MG63 (cell line): ENCODE data around the gene FGB. TPM values are rescaled to one million over a fixed set of nuclear protein-coding genes. Genes with fewer than 3 reads are reported as not detected.

Source experiments
- DNase-seq: peaks from one replicate; pipeline ENCODE4 v3.0.0-alpha.2; 2020
- H3K27me3 ChIP-seq: fragments of 250-450 bp; sonication (Bioruptor Pico); 2 replicates; pipeline ENCODE4 v1.5.1; 2020; ENCODE audit warnings: mild to moderate bottlenecking, moderate library complexity
- H3K36me3 ChIP-seq: fragments of 250-450 bp; sonication (Bioruptor Pico); 2 replicates; pipeline ENCODE4 v1.5.1; 2020; ENCODE audit warnings: mild to moderate bottlenecking, moderate library complexity
- H3K4me3 ChIP-seq: fragments of 250-450 bp; sonication (Bioruptor Pico); 2 replicates; pipeline ENCODE4 v1.5.1; 2020; ENCODE audit warnings: mild to moderate bottlenecking, moderate library complexity
- H3K9me3 ChIP-seq: fragments of 250-450 bp; sonication (Bioruptor Pico); 2 replicates; pipeline ENCODE4 v1.5.1; 2020; ENCODE audit warnings: mild to moderate bottlenecking, moderate library complexity
- total RNA-seq: library from RNA; depleted of rRNA; stranded (reverse); fragments of >200 nt; shearing (Covaris generic); gene quantifications from 2 replicates; pipeline ENCODE4 v1.2.3, GENCODE V29; 2014; ENCODE audit warnings: low replicate concordance

Gene FGB
- total RNA-seq, 1 experiment from 2014 or later = not detected

- Histone ChIP-seq H3K4me3 (no peak overlapping the region), H3K9me3 (no peaks in the 10 kb centered on the region)
- DNase-seq = no peak
Measured at GRCh38 chr4:154559494-154560418, 3.1 kb upstream of the FGB start.

GRCh38 chr4:154560419-154560801 lies 2.4 kb upstream of the FGB start:
- Histone ChIP-seq H3K36me3 (no peaks in the 10 kb centered on the region), H3K9me3 (no peaks in the 10 kb centered on the region), H3K27me3 (no peaks in the 10 kb centered on the region), H3K4me3 (no peak overlapping the region)
- no peak for DNase-seq

More at GRCh38 chr4:154559494-154560418, 3.1 kb upstream of the FGB start:
- no peaks in the 10 kb centered on the region for H3K36me3 ChIP-seq
- no peaks in the 10 kb centered on the region for H3K27me3 ChIP-seq

- no peaks in the 10 kb centered on the region for H3K36me3 ChIP-seq
- H3K27me3 ChIP-seq = no peaks in the 10 kb centered on the region
- no peaks in the 10 kb centered on the region for H3K9me3 ChIP-seq
- no peak for DNase-seq
- no peak overlapping the region for H3K4me3 ChIP-seq
Measured at GRCh38 chr4:154560824-154561231, 2.0 kb upstream of the FGB start.

- H3K27me3 ChIP-seq = no peaks in the 10 kb centered on the region
- no peaks in the 10 kb centered on the region for H3K36me3 ChIP-seq
- no peak for DNase-seq
Measured at GRCh38 chr4:154564311-154564710, 1.5 kb downstream of the FGB start.

GRCh38 chr4:154565704-154566103 lies 2.9 kb downstream of the FGB start:
- Histone ChIP-seq H3K36me3 (no peaks in the 10 kb centered on the region), H3K4me3 (no peak overlapping the region), H3K9me3 (no peaks in the 10 kb centered on the region), H3K27me3 (no peaks in the 10 kb centered on the region)
- DNase-seq = no peak

More at GRCh38 chr4:154564311-154564710, 1.5 kb downstream of the FGB start:
- Histone ChIP-seq H3K4me3 (no peak overlapping the region), H3K9me3 (no peaks in the 10 kb centered on the region)

- Histone ChIP-seq H3K27me3 (no peaks in the 10 kb centered on the region), H3K9me3 (no peaks in the 10 kb centered on the region), H3K36me3 (no peaks in the 10 kb centered on the region), H3K4me3 (no peak overlapping the region)
- peak; percentile 17 for DNase-seq
Measured at GRCh38 chr4:154566639-154567204, 3.9 kb downstream of the FGB start.

GRCh38 chr4:154569028-154569427 lies 6.2 kb downstream of the FGB start:
- Histone ChIP-seq H3K4me3 (no peak overlapping the region), H3K36me3 (no peaks in the 10 kb centered on the region), H3K27me3 (no peaks in the 10 kb centered on the region), H3K9me3 (no peaks in the 10 kb centered on the region)
- no peak for DNase-seq

GRCh38 chr4:154569584-154569983 lies 6.8 kb downstream of the FGB start:
- Histone ChIP-seq H3K27me3 (no peaks in the 10 kb centered on the region), H3K9me3 (no peaks in the 10 kb centered on the region), H3K36me3 (no peaks in the 10 kb centered on the region), H3K4me3 (no peak overlapping the region)
- no peak for DNase-seq

- no peaks in the 10 kb centered on the region for H3K9me3 ChIP-seq
- no peak overlapping the region for H3K4me3 ChIP-seq
- H3K27me3 ChIP-seq = no peaks in the 10 kb centered on the region
- no peaks in the 10 kb centered on the region for H3K36me3 ChIP-seq
- no peak for DNase-seq
Measured at GRCh38 chr4:154573190-154573870, 10.5 kb downstream of the FGB start.

GRCh38 chr4:154574311-154574710 lies 11.5 kb downstream of the FGB start:
- no peaks in the 10 kb centered on the region for H3K27me3 ChIP-seq
- no peaks in the 10 kb centered on the region for H3K36me3 ChIP-seq
- no peaks in the 10 kb centered on the region for H3K9me3 ChIP-seq
- no peak overlapping the region for H3K4me3 ChIP-seq
- no peak for DNase-seq

- no peak overlapping the region for H3K4me3 ChIP-seq
- no peaks in the 10 kb centered on the region for H3K27me3 ChIP-seq
- no peaks in the 10 kb centered on the region for H3K9me3 ChIP-seq
- no peaks in the 10 kb centered on the region for H3K36me3 ChIP-seq
- no peak for DNase-seq
Measured at GRCh38 chr4:154577324-154577723, 14.5 kb downstream of the FGB start.

- Histone ChIP-seq H3K4me3 (no peak overlapping the region), H3K27me3 (no peaks in the 10 kb centered on the region), H3K9me3 (no peaks in the 10 kb centered on the region), H3K36me3 (no peaks in the 10 kb centered on the region)
- no peak for DNase-seq
Measured at GRCh38 chr4:154578919-154579318, 16.1 kb downstream of the FGB start.

GRCh38 chr4:154579927-154580326 lies 17.1 kb downstream of the FGB start:
- Histone ChIP-seq H3K36me3 (no peaks in the 10 kb centered on the region), H3K4me3 (no peak overlapping the region), H3K9me3 (no peaks in the 10 kb centered on the region), H3K27me3 (no peaks in the 10 kb centered on the region)
- DNase-seq = no peak

- Histone ChIP-seq H3K36me3 (no peaks in the 10 kb centered on the region), H3K9me3 (no peaks in the 10 kb centered on the region), H3K27me3 (no peaks in the 10 kb centered on the region), H3K4me3 (no peak overlapping the region)
- DNase-seq = no peak
Measured at GRCh38 chr4:154582723-154583122, 19.9 kb downstream of the FGB start.

GRCh38 chr4:154583230-154583629 lies 20.4 kb downstream of the FGB start:
- DNase-seq = no peak
- Histone ChIP-seq H3K27me3 (no peaks in the 10 kb centered on the region), H3K4me3 (no peak overlapping the region), H3K9me3 (no peaks in the 10 kb centered on the region), H3K36me3 (no peaks in the 10 kb centered on the region)

GRCh38 chr4:154583677-154584076 lies 20.9 kb downstream of the FGB start:
- Histone ChIP-seq H3K9me3 (no peaks in the 10 kb centered on the region), H3K36me3 (no peaks in the 10 kb centered on the region), H3K4me3 (no peak overlapping the region), H3K27me3 (no peaks in the 10 kb centered on the region)
- no peak for DNase-seq

- Histone ChIP-seq H3K9me3 (no peaks in the 10 kb centered on the region), H3K36me3 (no peaks in the 10 kb centered on the region), H3K27me3 (no peaks in the 10 kb centered on the region), H3K4me3 (no peak overlapping the region)
- DNase-seq = no peak
Measured at GRCh38 chr4:154584259-154584658, 21.4 kb downstream of the FGB start.
